ENCODE data around the gene ZDHHC24.

Gene ZDHHC24

GRCh38 chr11:66570079-66570849, 24.4 kb upstream of the ZDHHC24 start:
- no peak for DNase-seq (ENCODE audit: extremely low read depth, low read depth)
- no peak for TF ChIP-seq CTCF (IDR thresholded peaks at IDR 0.05; ENCODE audit: low read depth, low read length)

- DNase-seq (ENCODE audit: extremely low read depth, low read depth), result no peak
- TF ChIP-seq CTCF (IDR thresholded peaks at IDR 0.05; ENCODE audit: low read depth, low read length), result no peak
These were observed 23.2 kb upstream of the ZDHHC24 start for GRCh38 chr11:66569076-66569475.

GRCh38 chr11:66568124-66568916, 22.5 kb upstream of the ZDHHC24 start, which contains the start of gene CTSF:
TSS of gene CTSF (minus strand) at chr11:66568606. CDS start at chr11:66568486, 120 bp downstream.
- no peak for TF ChIP-seq CTCF (IDR thresholded peaks at IDR 0.05; ENCODE audit: low read depth, low read length)
- DNase-seq (ENCODE audit: extremely low read depth, low read depth), result no peak

GRCh38 chr11:66567787-66568123, 21.9 kb upstream of the ZDHHC24 start:
- DNase-seq (ENCODE audit: extremely low read depth, low read depth), result no peak
- TF ChIP-seq CTCF (IDR thresholded peaks at IDR 0.05; ENCODE audit: low read depth, low read length), result no peak

- no peak for TF ChIP-seq CTCF (IDR thresholded peaks at IDR 0.05; ENCODE audit: low read depth, low read length)
- DNase-seq (ENCODE audit: extremely low read depth, low read depth), result no peak
These were observed 20.4 kb upstream of the ZDHHC24 start for GRCh38 chr11:66566221-66566620.

- no peak for DNase-seq (ENCODE audit: extremely low read depth, low read depth)
- no peak for TF ChIP-seq CTCF (IDR thresholded peaks at IDR 0.05; ENCODE audit: low read depth, low read length)
These were observed 19.1 kb upstream of the ZDHHC24 start for GRCh38 chr11:66564984-66565383.

- DNase-seq (ENCODE audit: extremely low read depth, low read depth), result no peak
- no peak for TF ChIP-seq CTCF (IDR thresholded peaks at IDR 0.05; ENCODE audit: low read depth, low read length)
These were observed 18.7 kb upstream of the ZDHHC24 start for GRCh38 chr11:66564538-66564937.
